T follicular helper cell (primary cell): ENCODE results near the gene ANKRD33.

Experiments
- DNase-seq: peaks from one replicate; pipeline ENCODE4 v3.0.0-alpha.2; 2020; ENCODE audit warnings: low read depth

Gene ANKRD33

DNA sequence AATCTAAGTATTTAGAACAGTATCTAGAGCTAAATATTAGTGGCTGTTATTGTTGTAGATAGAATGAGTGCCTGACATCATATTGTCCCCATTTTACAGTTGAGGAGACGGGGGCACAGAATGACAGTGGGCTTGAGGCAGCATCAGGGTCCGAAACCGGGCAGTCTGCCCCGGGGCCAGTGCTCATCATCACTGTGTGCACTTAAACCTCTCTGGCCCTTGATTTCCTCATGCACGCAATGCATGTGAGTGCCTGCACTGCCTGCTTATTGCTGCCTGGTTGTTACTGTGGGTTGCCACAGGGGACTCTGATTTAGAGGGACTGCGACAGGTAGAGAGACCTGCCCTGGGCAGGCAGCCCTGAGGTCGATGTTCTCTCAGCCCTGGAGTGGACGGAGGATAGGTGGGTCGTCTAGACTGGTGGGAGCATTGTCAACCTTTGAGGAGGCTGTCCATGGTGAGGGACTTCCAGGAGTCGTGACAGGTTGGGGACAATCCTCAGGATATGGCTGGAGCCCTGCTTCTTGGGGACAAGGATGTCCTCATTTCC lies 29.2 kb downstream of the ANKRD33 start:
- DNase-seq: no peak

DNA sequence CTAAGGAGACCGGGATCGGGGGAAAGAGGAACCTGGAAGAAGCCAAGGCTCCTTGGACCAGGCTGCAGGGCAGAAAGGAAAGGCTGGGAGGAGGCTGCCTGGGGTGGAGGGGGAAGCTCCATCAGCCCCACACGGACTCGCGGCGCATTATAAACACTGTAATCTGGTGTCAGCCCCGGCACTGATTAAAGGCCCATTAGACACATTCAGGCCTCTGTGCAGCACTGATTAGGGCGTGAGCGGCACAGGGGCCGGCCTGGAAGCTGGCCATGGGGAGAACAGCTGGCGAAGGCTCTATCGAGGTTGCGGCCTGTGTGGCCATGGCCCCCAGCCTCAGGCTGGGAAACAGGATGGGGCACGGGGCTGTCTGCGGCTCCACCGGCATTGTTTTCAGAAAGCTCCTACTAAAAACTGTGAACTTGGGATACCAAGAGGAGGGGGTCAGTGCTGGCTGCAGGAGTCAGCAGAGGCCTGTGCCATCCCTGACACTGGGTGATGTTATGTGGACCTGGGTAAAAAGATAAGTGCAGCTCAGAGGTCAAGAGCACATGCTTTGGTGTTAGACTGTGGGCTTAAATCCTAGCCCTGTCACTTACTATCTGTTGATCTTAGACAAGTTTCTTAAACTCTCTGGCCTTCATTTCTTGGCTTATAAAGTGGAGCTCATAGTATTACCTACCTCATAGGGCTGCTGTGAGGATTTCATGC lies 30.0 kb downstream of the ANKRD33 start:
- no peak for DNase-seq

DNA sequence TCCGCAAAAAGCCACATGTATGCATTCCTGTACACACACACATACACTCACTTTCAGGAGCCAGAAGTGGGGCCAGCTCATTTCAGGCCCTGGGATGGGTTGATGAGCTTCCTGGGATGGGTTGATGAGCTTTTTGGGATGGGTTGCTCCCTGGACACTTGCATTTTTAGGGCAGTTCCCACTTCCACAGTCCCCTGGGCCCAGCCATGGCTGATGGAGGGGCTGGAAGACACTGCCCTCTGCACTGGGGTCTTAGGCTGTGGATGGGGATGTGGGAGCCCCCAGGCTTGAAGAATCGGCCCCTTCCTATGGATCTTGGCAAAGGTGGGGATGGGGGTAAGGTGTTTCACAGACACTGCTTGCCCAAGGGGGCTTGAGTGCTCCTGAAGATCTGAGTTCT lies 32.1 kb downstream of the ANKRD33 start:
- DNase-seq: no peak

GRCh38 chr12:51921017-51921725 lies 33.3 kb downstream of the ANKRD33 start:
- DNase-seq: no peak

DNA sequence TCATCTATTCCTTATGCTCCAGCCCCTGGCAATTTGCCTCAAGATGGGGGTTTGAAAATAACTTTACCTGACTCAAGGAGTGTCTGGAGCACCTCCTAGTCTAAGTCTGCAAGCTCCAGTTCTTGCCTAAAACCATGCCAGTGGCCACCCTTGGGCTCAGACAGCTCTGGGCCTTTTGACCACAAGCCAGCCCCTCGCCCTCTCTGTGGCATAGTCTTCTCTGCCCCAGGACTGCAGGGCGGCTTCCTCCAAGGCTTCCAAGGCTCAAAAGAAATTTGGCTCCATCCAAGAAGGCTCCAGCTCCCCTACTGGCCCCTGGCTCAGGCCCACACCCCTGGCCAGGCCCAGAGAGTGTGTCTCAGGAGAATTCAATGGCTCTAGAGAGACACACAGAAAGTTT lies 34.2 kb downstream of the ANKRD33 start:
- DNase-seq: no peak

- DNase-seq: no peak
Observed at GRCh38 chr12:51922762-51923505, 35.0 kb downstream of the ANKRD33 start.

GRCh38 chr12:51923506-51924365 lies 35.8 kb downstream of the ANKRD33 start:
- DNase-seq: peak; percentile 24

DNA sequence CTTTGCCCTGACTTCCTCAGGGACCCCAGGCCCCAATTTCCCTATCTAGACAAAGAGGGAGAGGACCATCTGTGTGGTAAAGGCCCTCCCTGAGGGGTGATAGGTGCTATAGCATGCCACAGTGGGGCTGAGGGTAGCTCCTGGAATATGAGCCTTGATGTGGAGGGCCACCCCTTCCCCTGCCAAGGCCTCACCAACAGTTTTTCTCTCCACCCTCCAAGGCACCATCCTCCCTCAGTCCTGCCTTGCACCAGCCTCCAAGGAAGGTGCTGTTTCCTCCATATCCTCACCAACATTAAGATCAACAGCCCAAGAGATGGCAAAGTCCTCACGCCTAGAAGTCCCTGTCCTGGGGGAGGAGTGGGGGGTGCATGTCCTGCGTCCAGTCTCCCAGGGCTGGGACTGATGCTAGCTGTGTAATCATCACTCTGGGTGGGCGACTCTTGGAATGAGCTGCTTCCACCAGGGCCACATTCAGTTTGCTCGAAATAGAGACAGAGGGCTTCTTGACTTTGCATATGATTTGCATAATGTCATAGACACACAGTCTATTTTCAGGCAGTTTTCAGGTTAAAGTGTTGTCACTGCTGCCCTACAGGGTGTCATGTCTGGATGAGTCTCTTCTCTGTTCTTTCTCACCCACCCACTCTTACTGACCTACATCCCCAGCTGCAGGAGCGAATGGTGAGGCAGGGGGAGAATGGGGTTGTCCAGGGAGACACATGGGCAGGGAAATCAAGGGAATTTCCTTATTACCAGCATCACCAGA lies 36.8 kb downstream of the ANKRD33 start:
- DNase-seq: no peak

DNA sequence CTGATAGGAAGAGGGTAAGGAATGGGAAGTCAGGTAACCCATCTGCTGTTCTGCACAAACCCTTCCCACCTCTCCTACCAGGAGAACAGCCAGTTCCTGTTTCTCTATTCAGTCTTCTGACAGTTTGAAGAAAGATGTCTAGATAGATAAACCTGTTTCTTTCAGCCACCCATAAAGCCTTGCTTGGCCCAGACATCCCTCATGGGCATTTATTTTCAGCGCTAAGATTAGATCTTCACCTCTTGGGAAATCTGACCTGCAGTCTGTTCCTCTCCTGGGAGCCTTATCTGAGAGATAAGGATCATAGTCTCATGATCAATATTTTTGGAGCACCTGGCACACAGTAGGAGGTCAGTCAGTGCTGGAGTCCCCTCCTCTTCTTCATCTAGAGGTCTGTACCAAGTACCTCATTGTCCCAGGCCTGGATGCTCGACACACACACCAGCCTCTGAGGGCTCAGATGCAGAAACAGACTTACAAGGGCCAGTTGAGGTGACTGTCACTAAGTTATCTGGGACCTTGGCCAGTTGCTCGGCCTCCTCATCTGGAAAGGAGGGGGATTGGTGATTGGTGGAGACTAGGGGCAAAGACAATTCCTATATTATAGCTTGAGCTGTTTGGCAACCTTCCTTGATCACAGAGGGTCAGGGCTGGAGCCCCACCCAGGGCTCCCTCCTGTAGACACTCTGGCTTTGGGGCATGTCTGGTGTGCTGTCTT lies 37.6 kb downstream of the ANKRD33 start:
- DNase-seq: no peak

GRCh38 chr12:51926064-51926632 lies 38.2 kb downstream of the ANKRD33 start:
- no peak for DNase-seq

GRCh38 chr12:51926718-51927117 lies 38.8 kb downstream of the ANKRD33 start:
- DNase-seq: peak; percentile 5

GRCh38 chr12:51932218-51933076 lies 44.5 kb downstream of the ANKRD33 start:
- no peak for DNase-seq

DNA sequence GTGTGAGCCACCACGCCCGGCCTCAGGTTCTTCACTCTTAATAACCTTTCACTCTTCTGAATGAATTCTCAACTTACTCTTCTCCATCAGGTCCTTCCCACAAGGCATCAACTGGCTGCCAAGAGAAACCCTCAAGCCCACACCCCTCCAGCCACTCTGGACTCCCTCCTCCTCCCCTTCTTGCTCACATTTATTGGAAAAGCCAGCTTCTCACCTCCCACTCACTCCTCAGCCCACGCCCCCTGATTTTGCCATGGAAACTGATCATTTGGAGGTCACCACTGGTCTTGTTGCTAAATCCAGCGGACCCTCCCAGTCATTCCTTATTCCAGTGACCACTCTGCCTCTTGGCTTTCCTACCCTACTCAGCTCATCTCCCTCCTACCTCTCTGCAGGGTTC lies 46.2 kb downstream of the ANKRD33 start:
- no peak for DNase-seq

- DNase-seq: no peak
Observed at GRCh38 chr12:51937926-51938325, 50.0 kb downstream of the ANKRD33 start.

DNA sequence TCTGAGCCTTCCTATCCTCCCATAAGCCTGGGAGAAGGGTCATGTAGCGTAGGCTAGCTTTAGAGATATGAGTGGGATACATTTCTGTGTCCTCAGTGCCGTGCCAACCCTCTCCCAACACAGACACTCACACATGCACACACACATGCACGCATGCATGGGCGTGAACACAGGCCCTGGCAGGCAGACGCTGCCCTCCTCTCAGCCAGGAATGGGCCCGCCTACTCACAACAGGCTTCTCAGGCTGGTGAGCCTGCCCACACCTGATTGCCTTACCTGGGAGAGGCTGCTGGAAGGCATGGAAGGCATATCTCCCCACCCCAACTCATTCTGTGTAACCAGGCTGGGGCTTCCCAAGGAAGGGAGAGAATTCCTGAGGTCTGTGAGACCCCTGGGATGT lies 50.8 kb downstream of the ANKRD33 start:
- no peak for DNase-seq

GRCh38 chr12:51941011-51941581 lies 53.2 kb downstream of the ANKRD33 start:
- no peak for DNase-seq
